Urinary bladder (tissue), 4 donors: ENCODE measurements around the gene MACROD2. TPM values are rescaled to one million over a fixed set of nuclear protein-coding genes. Genes with fewer than 3 reads are reported as not detected.
"Not testable (repeated sequence)": the region's sequence is repeated elsewhere in the genome, so short reads cannot be mapped to it uniquely, and the experiment has no call there.

ENCODE experiments used
- DNase-seq: peaks from one replicate; pipeline ENCODE4 v3.0.0-alpha.2; 2015; ENCODE audit errors: extremely low spot score
- H3K27ac ChIP-seq: one replicate; pipeline ENCODE4 v1.5.1; 2013; ENCODE audit warnings: low read depth, mild to moderate bottlenecking, moderate library complexity
- H3K36me3 ChIP-seq: one replicate; pipeline ENCODE4 v1.6.1; 2013; ENCODE audit warnings: mild to moderate bottlenecking, moderate library complexity; ENCODE audit not compliant: insufficient read depth
- H3K4me1 ChIP-seq: one replicate; pipeline ENCODE4 v1.6.1; 2013; ENCODE audit warnings: mild to moderate bottlenecking, moderate library complexity; ENCODE audit not compliant: insufficient read depth
- H3K4me3 ChIP-seq: one replicate; pipeline ENCODE4 v1.5.1; 2013; ENCODE audit warnings: low read depth, low read length
- WGBS: extraction: QIAGEN DNeasy Blood & Tissue Kit; methylation state at CpG from one replicate; pipeline ENCODE4 v1.1.7; 2013; 5-methylcytosine and 5-hydroxymethylcytosine counted together
- polyA plus RNA-seq: library from polyadenylated mRNA; stranded (reverse); fragments of 200-250 nt; gene quantifications from one replicate; pipeline ENCODE4 v1.2.3, GENCODE V29; 2013
- total RNA-seq: library from RNA; depleted of rRNA; stranded (reverse); fragments of >200 nt; gene quantifications from one replicate; pipeline ENCODE4 v1.2.3, GENCODE V29; 2014
- donor health status: healthy with polysubstance abuse.
- donor health status: healthy.

MACROD2 gene
- total and polyA plus RNA-seq, 2 donors: 3.0 to 28.2 TPM

- Histone ChIP-seq H3K4me3 (no peak overlapping the region), H3K27ac (no peak overlapping the region), H3K36me3 (no peaks in the 10 kb centered on the region), H3K4me1 (no peaks in the 10 kb centered on the region)
- 91% methylated on average over 1 of the region's 1 CpG for WGBS
- no peak for DNase-seq
These were observed 1806.7 kb downstream of the MACROD2 start for GRCh38 chr20:15802020-15802419.

GRCh38 chr20:15805154-15805553 lies 1809.8 kb downstream of the MACROD2 start:
- H3K36me3 ChIP-seq: no peaks in the 10 kb centered on the region
- no peaks in the 10 kb centered on the region for H3K4me1 ChIP-seq
- DNase-seq: no peak
- H3K4me3 ChIP-seq: no peak overlapping the region
- H3K27ac ChIP-seq: no peak overlapping the region
- WGBS: 90% methylated on average over 5 of the region's 5 CpGs

GRCh38 chr20:15806105-15806504 lies 1810.8 kb downstream of the MACROD2 start:
- no peak for DNase-seq
- 71% methylated on average over 3 of the region's 3 CpGs for WGBS
- no peak overlapping the region for H3K4me3 ChIP-seq
- H3K36me3 ChIP-seq: no peaks in the 10 kb centered on the region
- H3K4me1 ChIP-seq: no peaks in the 10 kb centered on the region
- no peak overlapping the region for H3K27ac ChIP-seq

GRCh38 chr20:15807271-15807670 lies 1812.0 kb downstream of the MACROD2 start:
- no peak for DNase-seq
- no peaks in the 10 kb centered on the region for H3K4me1 ChIP-seq

GRCh38 chr20:15807771-15808170 lies 1812.5 kb downstream of the MACROD2 start:
- not testable (repeated sequence) for H3K4me1 ChIP-seq, H3K36me3 ChIP-seq, DNase-seq, H3K27ac ChIP-seq, H3K4me3 ChIP-seq
- WGBS: 95% methylated on average over 8 of the region's 8 CpGs

More at GRCh38 chr20:15807271-15807670, 1812.0 kb downstream of the MACROD2 start:
- 87% methylated on average over 5 of the region's 5 CpGs for WGBS
- Histone ChIP-seq H3K4me3 (no peak overlapping the region), H3K27ac (no peak overlapping the region), H3K36me3 (no peaks in the 10 kb centered on the region)

- no peak for DNase-seq
- Histone ChIP-seq H3K27ac (no peak overlapping the region), H3K4me1 (no peaks in the 10 kb centered on the region), H3K4me3 (no peak overlapping the region), H3K36me3 (no peaks in the 10 kb centered on the region)
- 76% methylated on average over 2 of the region's 2 CpGs for WGBS
These were observed 1816.6 kb downstream of the MACROD2 start for GRCh38 chr20:15811951-15812350.

GRCh38 chr20:15812696-15813095 lies 1817.4 kb downstream of the MACROD2 start:
- Histone ChIP-seq H3K4me3 (no peak overlapping the region), H3K4me1 (no peaks in the 10 kb centered on the region), H3K36me3 (no peaks in the 10 kb centered on the region), H3K27ac (no peak overlapping the region)
- WGBS: 63% methylated on average over 1 of the region's 1 CpG
- no peak for DNase-seq

GRCh38 chr20:15814360-15814759 lies 1819.0 kb downstream of the MACROD2 start:
- no peak overlapping the region for H3K4me3 ChIP-seq
- H3K4me1 ChIP-seq: no peaks in the 10 kb centered on the region
- no peak overlapping the region for H3K27ac ChIP-seq
- no peaks in the 10 kb centered on the region for H3K36me3 ChIP-seq
- DNase-seq: no peak

GRCh38 chr20:15814911-15815310 lies 1819.6 kb downstream of the MACROD2 start:
- 19% methylated on average over 2 of the region's 2 CpGs for WGBS
- no peak overlapping the region for H3K4me3 ChIP-seq
- H3K36me3 ChIP-seq: no peaks in the 10 kb centered on the region
- no peak overlapping the region for H3K27ac ChIP-seq
- no peaks in the 10 kb centered on the region for H3K4me1 ChIP-seq
- DNase-seq: no peak

- WGBS: 96% methylated on average over 2 of the region's 2 CpGs
- Histone ChIP-seq H3K36me3 (no peaks in the 10 kb centered on the region), H3K4me1 (no peaks in the 10 kb centered on the region), H3K27ac (no peak overlapping the region), H3K4me3 (no peak overlapping the region)
- DNase-seq: no peak
These were observed 1822.0 kb downstream of the MACROD2 start for GRCh38 chr20:15817351-15817750.

GRCh38 chr20:15818651-15819071 lies 1823.3 kb downstream of the MACROD2 start:
- 82% methylated on average over 4 of the region's 4 CpGs for WGBS
- Histone ChIP-seq H3K36me3 (no peaks in the 10 kb centered on the region), H3K4me1 (no peaks in the 10 kb centered on the region), H3K27ac (no peak overlapping the region), H3K4me3 (no peak overlapping the region)
- no peak for DNase-seq

- Histone ChIP-seq H3K4me3 (no peak overlapping the region), H3K27ac (no peak overlapping the region), H3K36me3 (no peaks in the 10 kb centered on the region), H3K4me1 (no peaks in the 10 kb centered on the region)
- 61% methylated on average over 2 of the region's 2 CpGs for WGBS
- DNase-seq: no peak
These were observed 1828.4 kb downstream of the MACROD2 start for GRCh38 chr20:15823718-15824117.

GRCh38 chr20:15827628-15828027 lies 1832.3 kb downstream of the MACROD2 start:
- no peak overlapping the region for H3K4me3 ChIP-seq
- H3K4me1 ChIP-seq: no peaks in the 10 kb centered on the region

GRCh38 chr20:15831201-15831600 lies 1835.9 kb downstream of the MACROD2 start:
- H3K27ac ChIP-seq: no peak overlapping the region
- H3K36me3 ChIP-seq: no peaks in the 10 kb centered on the region
- DNase-seq: no peak
- no peak overlapping the region for H3K4me3 ChIP-seq
- H3K4me1 ChIP-seq: no peaks in the 10 kb centered on the region

More at GRCh38 chr20:15827628-15828027, 1832.3 kb downstream of the MACROD2 start:
- DNase-seq: no peak
- no peaks in the 10 kb centered on the region for H3K36me3 ChIP-seq
- H3K27ac ChIP-seq: no peak overlapping the region

GRCh38 chr20:15832512-15832911 lies 1837.2 kb downstream of the MACROD2 start:
- Histone ChIP-seq H3K36me3 (no peaks in the 10 kb centered on the region), H3K4me3 (no peak overlapping the region), H3K27ac (no peak overlapping the region), H3K4me1 (no peaks in the 10 kb centered on the region)
- DNase-seq: no peak
- 90% methylated on average over 6 of the region's 6 CpGs for WGBS
